PC-3 (cell line): ENCODE results near the gene ZBTB43. TPM values are rescaled to one million over a fixed set of nuclear protein-coding genes. Genes with fewer than 3 reads are reported as not detected.

Experiments used
- ATAC-seq: fragments of 200-7000 bp; cut with Tn5 transposase; 2 replicates; pipeline ENCODE4 v1.9.1; 2020; ENCODE audit warnings: mild to moderate bottlenecking, moderate library complexity
- BruUV-seq: library from RNA; stranded (reverse); fragments of 400-500 nt; replicated peaks from 2 replicates; lab custom pipeline; 2021; lab: Mats Ljungman, UMichigan
- CTCF ChIA-PET: fragments of 300-600 bp; sonication (Branson Sonifier 250); formaldehyde crosslinking; loops from one replicate; lab custom pipeline; 2022; ENCODE audit warnings: antibody characterized with exemption; lab: Charles Lee
- POLR2A ChIA-PET: fragments of 300-600 bp; sonication (Branson Sonifier 250); formaldehyde crosslinking; loops from one replicate; lab custom pipeline; 2022; ENCODE audit warnings: antibody characterized with exemption; ENCODE audit not compliant: unreplicated experiment; lab: Charles Lee
- DNase-seq: peaks from one replicate; pipeline ENCODE4 v3.0.0-alpha.2; 2015
- H2AFZ ChIP-seq: fragments of 300-600 bp; sonication (generic); 2 replicates; pipeline ENCODE4 v1.6.0; 2016; ENCODE audit warnings: antibody characterized with exemption, low read length
- H3F3A ChIP-seq: fragments of 300-600 bp; sonication (generic); one replicate; pipeline ENCODE4 v1.6.0; 2017; ENCODE audit warnings: antibody characterized with exemption, low read length, control low read depth, mild to moderate bottlenecking; ENCODE audit not compliant: unreplicated experiment
- H3K27ac ChIP-seq: fragments of 300-600 bp; sonication (generic); 2 replicates; pipeline ENCODE4 v1.5.1; 2016; ENCODE audit warnings: mild to moderate bottlenecking, low read length
- H3K27me3 ChIP-seq: fragments of 300-600 bp; sonication (generic); 2 replicates; pipeline ENCODE4 v1.6.1; 2016; ENCODE audit warnings: low read length, mixed read lengths
- H3K36me3 ChIP-seq: fragments of 300-600 bp; sonication (generic); 2 replicates; pipeline ENCODE4 v1.6.1; 2016; ENCODE audit warnings: low read depth, mixed run types, low read length, mixed read lengths
- H3K4me1 ChIP-seq: fragments of 300-600 bp; sonication (generic); 2 replicates; pipeline ENCODE4 v1.5.1; 2016; ENCODE audit warnings: low read length; ENCODE audit not compliant: insufficient read depth
- H3K4me2 ChIP-seq: fragments of 300-600 bp; sonication (generic); 2 replicates; pipeline ENCODE4 v1.6.0; 2016; ENCODE audit warnings: low read length
- H3K4me3 ChIP-seq: fragments of 300-600 bp; sonication (generic); 2 replicates; pipeline ENCODE4 v1.5.1; 2016; ENCODE audit warnings: mild to moderate bottlenecking, low read length, mixed read lengths
- H3K79me2 ChIP-seq: fragments of 300-600 bp; sonication (generic); 2 replicates; pipeline ENCODE4 v1.6.1; 2017; ENCODE audit warnings: low read length, mixed read lengths
- H3K9ac ChIP-seq: fragments of 300-600 bp; sonication (generic); 2 replicates; pipeline ENCODE4 v1.6.0; 2016; ENCODE audit warnings: mild to moderate bottlenecking, low read length
- H3K9me2 ChIP-seq: fragments of 300-600 bp; sonication (generic); replicated peaks from 2 replicates; pipeline ENCODE4 v1.6.1; 2016; ENCODE audit warnings: mixed run types, low read length, mixed read lengths
- H3K9me3 ChIP-seq: fragments of 300-600 bp; sonication (generic); 2 replicates; pipeline ENCODE4 v1.6.1; 2016; ENCODE audit warnings: low read length, mixed read lengths
- H4K20me1 ChIP-seq: fragments of 300-600 bp; sonication (generic); 2 replicates; pipeline ENCODE4 v1.6.1; 2016; ENCODE audit warnings: low read length, mixed read lengths
- EZH2 ChIP-seq: fragments of 300-600 bp; sonication (generic); IDR thresholded peaks from one replicate; pipeline ENCODE4 v1.6.1; 2017; ENCODE audit warnings: antibody characterized with exemption, mild to moderate bottlenecking, low read length; ENCODE audit not compliant: unreplicated experiment
- EZH2phosphoT487 ChIP-seq: fragments of 300-600 bp; sonication (generic); IDR thresholded peaks from 2 replicates; pipeline ENCODE4 v1.6.1; 2018; ENCODE audit warnings: mild to moderate bottlenecking, antibody characterized with exemption, low read length, borderline replicate concordance
- intact Hi-C: fragments of 100-400 bp; cut with micrococcal nuclease; formaldehyde crosslinking; loops from 2 replicates; pipeline ENCODE4 v1.9.0; 2023
- total RNA-seq: library from RNA; depleted of rRNA; stranded (reverse); fragments of >200 nt; gene quantifications from 2 replicates; pipeline ENCODE4 v1.2.3, GENCODE V29; 2014
- TF ChIP-seq, protein P1 (sequence below): fragments of 300-600 bp; sonication (generic); conservative IDR thresholded peaks from 2 replicates; pipeline ENCODE4 v1.5.1; 2017; ENCODE audit warnings: antibody characterized with exemption, low read depth, mild to moderate bottlenecking, low read length

Gene ZBTB43
- total RNA-seq, 1 experiment from 2014 or later: 5.9 TPM

DNA sequence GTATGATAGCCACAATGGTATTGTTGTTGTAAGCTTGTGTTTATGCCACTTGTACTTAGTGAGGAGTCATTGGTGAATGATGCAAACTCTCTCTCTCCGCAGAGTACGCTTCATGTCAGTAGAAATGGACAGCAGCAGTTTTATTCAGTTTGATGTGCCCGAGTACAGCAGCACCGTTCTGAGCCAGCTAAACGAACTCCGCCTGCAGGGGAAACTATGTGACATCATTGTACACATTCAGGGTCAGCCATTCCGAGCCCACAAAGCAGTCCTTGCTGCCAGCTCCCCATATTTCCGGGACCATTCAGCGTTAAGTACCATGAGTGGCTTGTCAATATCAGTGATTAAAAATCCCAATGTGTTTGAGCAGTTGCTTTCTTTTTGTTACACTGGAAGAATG is 74.4 kb downstream of the ZBTB43 start:
- no peak overlapping the region for H3K4me2 ChIP-seq
- no TSS peak for BruUV-seq
- no peak overlapping the region for H3K4me3 ChIP-seq
- CTCF ChIA-PET: no interaction called here
- H3K4me1 ChIP-seq: no peaks in the 10 kb centered on the region
- H2AFZ ChIP-seq: no peak overlapping the region
- TF ChIP-seq EZH2 (no peak), EZH2phosphoT487 (no peak)
- TF ChIP-seq, protein P1, sequence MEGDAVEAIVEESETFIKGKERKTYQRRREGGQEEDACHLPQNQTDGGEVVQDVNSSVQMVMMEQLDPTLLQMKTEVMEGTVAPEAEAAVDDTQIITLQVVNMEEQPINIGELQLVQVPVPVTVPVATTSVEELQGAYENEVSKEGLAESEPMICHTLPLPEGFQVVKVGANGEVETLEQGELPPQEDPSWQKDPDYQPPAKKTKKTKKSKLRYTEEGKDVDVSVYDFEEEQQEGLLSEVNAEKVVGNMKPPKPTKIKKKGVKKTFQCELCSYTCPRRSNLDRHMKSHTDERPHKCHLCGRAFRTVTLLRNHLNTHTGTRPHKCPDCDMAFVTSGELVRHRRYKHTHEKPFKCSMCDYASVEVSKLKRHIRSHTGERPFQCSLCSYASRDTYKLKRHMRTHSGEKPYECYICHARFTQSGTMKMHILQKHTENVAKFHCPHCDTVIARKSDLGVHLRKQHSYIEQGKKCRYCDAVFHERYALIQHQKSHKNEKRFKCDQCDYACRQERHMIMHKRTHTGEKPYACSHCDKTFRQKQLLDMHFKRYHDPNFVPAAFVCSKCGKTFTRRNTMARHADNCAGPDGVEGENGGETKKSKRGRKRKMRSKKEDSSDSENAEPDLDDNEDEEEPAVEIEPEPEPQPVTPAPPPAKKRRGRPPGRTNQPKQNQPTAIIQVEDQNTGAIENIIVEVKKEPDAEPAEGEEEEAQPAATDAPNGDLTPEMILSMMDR: no peak
- ATAC-seq (no peak), DNase-seq (no peak)
- no peaks in the 10 kb centered on the region for H3K9me3 ChIP-seq
- H4K20me1 ChIP-seq: no peaks in the 10 kb centered on the region
- no peaks in the 10 kb centered on the region for H3K9me2 ChIP-seq
- POLR2A ChIA-PET: no interaction called here
- no peak overlapping the region for H3K9ac ChIP-seq
- no peak overlapping the region for H3K27ac ChIP-seq
- H3K36me3 ChIP-seq: no peaks in the 10 kb centered on the region
- H3K79me2 ChIP-seq: peaks cover 9% of the 10 kb centered on the region; the same call in 1 of the 2 replicates
- H3F3A ChIP-seq: no peaks in the 10 kb centered on the region
- H3K27me3 ChIP-seq: no peaks in the 10 kb centered on the region
- intact Hi-C loops: no loop called here

DNA sequence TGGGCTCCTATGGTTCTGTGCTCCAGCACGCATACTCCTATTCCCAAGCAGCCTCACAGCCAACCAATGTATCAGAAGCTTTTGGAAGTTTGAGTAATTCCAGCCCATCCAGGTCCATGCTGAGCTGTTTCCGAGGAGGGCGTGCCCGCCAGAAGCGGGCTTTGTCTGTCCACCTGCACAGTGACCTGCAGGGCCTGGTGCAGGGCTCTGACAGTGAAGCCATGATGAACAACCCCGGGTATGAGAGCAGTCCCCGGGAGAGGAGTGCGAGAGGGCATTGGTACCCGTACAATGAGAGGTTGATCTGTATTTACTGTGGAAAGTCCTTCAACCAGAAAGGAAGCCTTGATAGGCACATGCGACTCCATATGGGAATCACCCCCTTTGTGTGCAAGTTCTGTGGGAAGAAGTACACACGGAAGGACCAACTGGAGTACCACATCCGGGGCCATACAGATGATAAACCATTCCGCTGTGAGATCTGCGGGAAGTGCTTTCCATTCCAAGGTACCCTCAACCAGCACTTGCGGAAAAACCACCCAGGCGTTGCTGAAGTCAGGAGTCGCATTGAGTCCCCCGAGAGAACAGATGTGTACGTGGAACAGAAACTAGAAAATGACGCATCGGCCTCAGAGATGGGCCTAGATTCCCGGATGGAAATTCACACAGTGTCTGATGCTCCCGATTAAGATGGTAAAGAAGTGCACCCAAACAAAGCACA is 75.5 kb downstream of the ZBTB43 start:
- Histone ChIP-seq H3K4me3 (no peak overlapping the region), H3K27ac (no peak overlapping the region), H4K20me1 (no peaks in the 10 kb centered on the region), H3K79me2 (peaks cover 9% of the 10 kb centered on the region; the same call in 1 of the 2 replicates), H3K9ac (no peak overlapping the region), H3K36me3 (no peaks in the 10 kb centered on the region), H3K4me2 (no peak overlapping the region), H3K9me3 (no peaks in the 10 kb centered on the region), H2AFZ (no peak overlapping the region), H3F3A (no peaks in the 10 kb centered on the region), H3K9me2 (no peaks in the 10 kb centered on the region), H3K27me3 (no peaks in the 10 kb centered on the region), H3K4me1 (no peaks in the 10 kb centered on the region)
- CTCF ChIA-PET: no interaction called here
- DNase-seq (no peak), ATAC-seq (no peak)
- intact Hi-C loops: no loop called here
- no TSS peak for BruUV-seq
- POLR2A ChIA-PET: no interaction called here
- TF ChIP-seq EZH2 (no peak), EZH2phosphoT487 (no peak)
- TF ChIP-seq, protein P1: no peak

DNA sequence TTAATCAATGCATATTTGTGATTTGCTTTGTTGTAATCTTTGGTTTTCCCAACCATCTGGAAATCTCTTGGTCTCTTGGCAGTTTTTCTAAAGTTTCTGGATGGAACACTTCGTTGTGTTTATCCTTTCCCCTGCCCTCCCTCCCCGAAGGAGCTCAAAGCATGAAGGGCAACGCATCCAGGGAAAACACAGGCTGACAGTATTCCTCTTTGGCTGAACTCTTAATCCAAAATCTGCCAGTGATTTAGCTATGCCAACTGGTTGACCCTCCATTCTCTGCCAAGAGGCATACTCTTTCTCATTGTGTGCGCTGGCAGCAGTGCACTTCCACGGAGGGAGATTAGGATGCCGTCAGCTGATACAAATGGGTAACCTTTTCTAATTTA is 76.1 kb downstream of the ZBTB43 start:
- no peaks in the 10 kb centered on the region for H3K9me3 ChIP-seq
- H2AFZ ChIP-seq: no peak overlapping the region
- no peaks in the 10 kb centered on the region for H3K36me3 ChIP-seq
- H3K9ac ChIP-seq: no peak overlapping the region
- H3K27ac ChIP-seq: no peak overlapping the region
- TF ChIP-seq, protein P1: no peak
- TF ChIP-seq EZH2phosphoT487: no peak
- no peak for TF ChIP-seq EZH2
- H3K9me2 ChIP-seq: no peaks in the 10 kb centered on the region
- no peak overlapping the region for H3K4me2 ChIP-seq
- no TSS peak for BruUV-seq
- ChIA-PET CTCF (no interaction called here), POLR2A (no interaction called here)
- DNase-seq (no peak), ATAC-seq (no peak)
- no peaks in the 10 kb centered on the region for H4K20me1 ChIP-seq
- H3F3A ChIP-seq: no peaks in the 10 kb centered on the region
- no peaks in the 10 kb centered on the region for H3K27me3 ChIP-seq
- H3K79me2 ChIP-seq: peaks cover 9% of the 10 kb centered on the region; the same call in 1 of the 2 replicates
- intact Hi-C loops: no loop called here
- no peaks in the 10 kb centered on the region for H3K4me1 ChIP-seq
- H3K4me3 ChIP-seq: no peak overlapping the region
